ENCODE results near the gene TGIF2.
A peak's percentile ranks its signal among the peaks of the same experiment; 100 is the strongest.
"Not testable (repeated sequence)": the region's sequence is repeated elsewhere in the genome, so short reads cannot be mapped to it uniquely, and the experiment has no call there.

The TGIF2 gene

GRCh38 chr20:36620917-36621316 lies 47.5 kb downstream of the TGIF2 start:
- no peak for DNase-seq

GRCh38 chr20:36623444-36623843 lies 50.0 kb downstream of the TGIF2 start:
- no peak for DNase-seq

GRCh38 chr20:36624068-36624943 lies 50.9 kb downstream of the TGIF2 start:
- DNase-seq: no peak

- no peak for DNase-seq
These were observed 51.5 kb downstream of the TGIF2 start for GRCh38 chr20:36624944-36625324.

GRCh38 chr20:36628076-36628475 lies 54.7 kb downstream of the TGIF2 start:
- no peak for DNase-seq

GRCh38 chr20:36629719-36630681 lies 56.6 kb downstream of the TGIF2 start:
- DNase-seq: peak; percentile 70

- no peak for DNase-seq
These were observed 58.2 kb downstream of the TGIF2 start for GRCh38 chr20:36631646-36632045.

GRCh38 chr20:36632147-36632486 lies 58.7 kb downstream of the TGIF2 start:
- no peak for DNase-seq

GRCh38 chr20:36632487-36633284 lies 59.3 kb downstream of the TGIF2 start:
- no peak for DNase-seq

GRCh38 chr20:36633285-36633772 lies 59.9 kb downstream of the TGIF2 start:
- no peak for DNase-seq

GRCh38 chr20:36634342-36634741 lies 60.9 kb downstream of the TGIF2 start:
- no peak for DNase-seq

GRCh38 chr20:36638876-36639400 lies 65.5 kb downstream of the TGIF2 start:
- DNase-seq: not testable (repeated sequence)

- DNase-seq: no peak
These were observed 68.1 kb downstream of the TGIF2 start for GRCh38 chr20:36641506-36641843.

GRCh38 chr20:36642136-36642535 lies 68.7 kb downstream of the TGIF2 start:
- DNase-seq: no peak

Measured in activated CD8-positive, alpha-beta memory T cell treated with anti-CD3 and anti-CD28 coated beads, Interleukin-2, amount 50 U/mL, for 48 hours (primary cell).